ENCODE data around the gene STAT5A. TPM values are rescaled to one million over a fixed set of nuclear protein-coding genes. Genes with fewer than 3 reads are reported as not detected.

The STAT5A gene
- total RNA-seq, 1 donor from 2014 or later = 45.5 TPM

DNA sequence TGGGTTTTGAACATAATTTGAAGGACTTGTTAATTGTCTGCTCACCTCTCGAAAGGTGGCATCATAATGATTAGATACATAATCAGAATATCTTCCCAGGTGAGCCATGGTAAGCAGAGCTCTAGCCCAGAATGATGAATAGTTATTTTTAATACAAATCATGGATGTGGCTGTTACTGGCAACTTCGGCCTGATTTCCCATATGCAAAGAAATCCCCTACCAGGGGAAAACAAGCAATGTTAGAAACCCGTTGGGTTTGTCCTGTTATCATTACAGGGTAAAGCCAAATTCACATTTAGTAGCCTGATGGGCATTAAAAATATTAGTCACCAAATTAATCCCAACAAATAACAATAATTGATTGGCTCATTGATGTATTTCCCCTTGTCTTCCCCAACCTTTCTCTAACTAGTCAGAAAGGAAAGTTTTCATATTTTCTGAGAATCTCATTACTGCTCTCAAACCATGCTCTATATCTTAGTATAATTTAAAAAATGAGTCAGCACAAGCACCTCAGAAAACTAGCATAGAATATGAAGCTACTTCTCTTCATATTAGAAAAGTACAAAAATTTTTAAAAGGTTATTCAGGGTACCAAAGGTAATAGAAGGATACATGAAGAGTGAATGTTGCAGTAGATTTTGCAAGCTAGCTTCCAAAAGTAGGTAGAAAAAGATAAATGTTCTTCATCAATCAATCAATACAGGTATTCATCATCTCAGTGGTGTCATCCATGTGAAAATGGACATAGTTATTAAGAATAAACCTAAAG is 17.1 kb upstream of the STAT5A start:
- no peak for DNase-seq (ENCODE audit: extremely low spot score, unreplicated experiment)
- TF ChIP-seq, protein P1, sequence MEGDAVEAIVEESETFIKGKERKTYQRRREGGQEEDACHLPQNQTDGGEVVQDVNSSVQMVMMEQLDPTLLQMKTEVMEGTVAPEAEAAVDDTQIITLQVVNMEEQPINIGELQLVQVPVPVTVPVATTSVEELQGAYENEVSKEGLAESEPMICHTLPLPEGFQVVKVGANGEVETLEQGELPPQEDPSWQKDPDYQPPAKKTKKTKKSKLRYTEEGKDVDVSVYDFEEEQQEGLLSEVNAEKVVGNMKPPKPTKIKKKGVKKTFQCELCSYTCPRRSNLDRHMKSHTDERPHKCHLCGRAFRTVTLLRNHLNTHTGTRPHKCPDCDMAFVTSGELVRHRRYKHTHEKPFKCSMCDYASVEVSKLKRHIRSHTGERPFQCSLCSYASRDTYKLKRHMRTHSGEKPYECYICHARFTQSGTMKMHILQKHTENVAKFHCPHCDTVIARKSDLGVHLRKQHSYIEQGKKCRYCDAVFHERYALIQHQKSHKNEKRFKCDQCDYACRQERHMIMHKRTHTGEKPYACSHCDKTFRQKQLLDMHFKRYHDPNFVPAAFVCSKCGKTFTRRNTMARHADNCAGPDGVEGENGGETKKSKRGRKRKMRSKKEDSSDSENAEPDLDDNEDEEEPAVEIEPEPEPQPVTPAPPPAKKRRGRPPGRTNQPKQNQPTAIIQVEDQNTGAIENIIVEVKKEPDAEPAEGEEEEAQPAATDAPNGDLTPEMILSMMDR (IDR thresholded peaks at IDR 0.05) = no peak
- no peaks in the 10 kb centered on the region for H3K9me3 Mint-ChIP-seq (ENCODE audit: unreplicated experiment)
- no peak overlapping the region for H3K27ac Mint-ChIP-seq (ENCODE audit: unreplicated experiment)
- no peaks in the 10 kb centered on the region for H3K27me3 Mint-ChIP-seq (ENCODE audit: unreplicated experiment)
- H3K4me1 Mint-ChIP-seq (ENCODE audit: unreplicated experiment) = peaks cover 66% of the 10 kb centered on the region
- no peak overlapping the region for H3K4me3 Mint-ChIP-seq (ENCODE audit: unreplicated experiment)
- H3K36me3 Mint-ChIP-seq (ENCODE audit: unreplicated experiment) = no peaks in the 10 kb centered on the region

GRCh38 chr17:42271779-42272035 is 16.6 kb upstream of the STAT5A start:
- Mint-ChIP-seq H3K27ac (ENCODE audit: unreplicated experiment) (no peak overlapping the region), H3K27me3 (ENCODE audit: unreplicated experiment) (no peaks in the 10 kb centered on the region), H3K36me3 (ENCODE audit: unreplicated experiment) (no peaks in the 10 kb centered on the region), H3K9me3 (ENCODE audit: unreplicated experiment) (no peaks in the 10 kb centered on the region), H3K4me1 (ENCODE audit: unreplicated experiment) (peaks cover 64% of the 10 kb centered on the region), H3K4me3 (ENCODE audit: unreplicated experiment) (no peak overlapping the region)
- DNase-seq (ENCODE audit: extremely low spot score, unreplicated experiment) = no peak
- TF ChIP-seq, protein P1 (IDR thresholded peaks at IDR 0.05) = no peak

GRCh38 chr17:42272162-42272907 is 16.0 kb upstream of the STAT5A start:
- Mint-ChIP-seq H3K27ac (ENCODE audit: unreplicated experiment) (no peak overlapping the region), H3K27me3 (ENCODE audit: unreplicated experiment) (no peaks in the 10 kb centered on the region), H3K9me3 (ENCODE audit: unreplicated experiment) (no peaks in the 10 kb centered on the region), H3K36me3 (ENCODE audit: unreplicated experiment) (no peaks in the 10 kb centered on the region), H3K4me1 (ENCODE audit: unreplicated experiment) (peaks cover 65% of the 10 kb centered on the region), H3K4me3 (ENCODE audit: unreplicated experiment) (no peak overlapping the region)
- no peak for DNase-seq (ENCODE audit: extremely low spot score, unreplicated experiment)
- TF ChIP-seq, protein P1 (IDR thresholded peaks at IDR 0.05) = no peak

- TF ChIP-seq, protein P1 (IDR thresholded peaks at IDR 0.05) = no peak
- Mint-ChIP-seq H3K27ac (ENCODE audit: unreplicated experiment) (no peak overlapping the region), H3K4me3 (ENCODE audit: unreplicated experiment) (peak overlapping the region; percentile 28), H3K36me3 (ENCODE audit: unreplicated experiment) (no peaks in the 10 kb centered on the region), H3K27me3 (ENCODE audit: unreplicated experiment) (no peaks in the 10 kb centered on the region), H3K4me1 (ENCODE audit: unreplicated experiment) (peaks cover 65% of the 10 kb centered on the region), H3K9me3 (ENCODE audit: unreplicated experiment) (no peaks in the 10 kb centered on the region)
- no peak for DNase-seq (ENCODE audit: extremely low spot score, unreplicated experiment)
These were observed 14.6 kb upstream of the STAT5A start for GRCh38 chr17:42273474-42274252.

DNA sequence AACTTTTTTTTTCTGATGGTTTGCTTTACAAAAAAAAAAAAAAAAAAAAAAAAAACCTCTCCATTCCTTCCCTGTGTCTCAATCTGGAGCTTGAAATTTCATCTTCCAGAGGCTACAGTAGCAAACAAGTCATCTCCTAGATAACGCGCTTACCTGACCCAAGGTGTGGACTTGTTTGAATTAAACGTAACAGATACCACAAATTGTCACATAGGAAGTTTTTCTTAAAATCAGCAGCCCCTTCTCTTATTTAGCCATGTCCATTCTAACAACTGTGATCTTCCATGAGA is 14.1 kb upstream of the STAT5A start:
- H3K36me3 Mint-ChIP-seq (ENCODE audit: unreplicated experiment) = no peaks in the 10 kb centered on the region
- H3K4me1 Mint-ChIP-seq (ENCODE audit: unreplicated experiment) = peaks cover 63% of the 10 kb centered on the region
- TF ChIP-seq, protein P1 (IDR thresholded peaks at IDR 0.05) = no peak
- H3K27me3 Mint-ChIP-seq (ENCODE audit: unreplicated experiment) = no peaks in the 10 kb centered on the region
- peak overlapping the region; percentile 91 for H3K4me3 Mint-ChIP-seq (ENCODE audit: unreplicated experiment)
- no peak overlapping the region for H3K27ac Mint-ChIP-seq (ENCODE audit: unreplicated experiment)
- no peaks in the 10 kb centered on the region for H3K9me3 Mint-ChIP-seq (ENCODE audit: unreplicated experiment)
- DNase-seq (ENCODE audit: extremely low spot score, unreplicated experiment) = no peak
